ACC112 (cell line): Measurements from ENCODE around the gene TUBA3E.
A peak's percentile ranks its signal among the peaks of the same experiment; 100 is the strongest.
"Not testable (repeated sequence)": the region's sequence is repeated elsewhere in the genome, so short reads cannot be mapped to it uniquely, and the experiment has no call there.

Source experiments
- H2AFZ ChIP-seq: fragments of 200-600 bp; sonication (generic); one replicate; pipeline ENCODE4 v1.6.0; 2017; ENCODE audit warnings: antibody characterized with exemption, low read length; ENCODE audit not compliant: unreplicated experiment
- H3K27ac ChIP-seq: fragments of 200-600 bp; sonication (generic); 2 replicates; pipeline ENCODE4 v1.5.1; 2014; ENCODE audit warnings: low read depth, mild to moderate bottlenecking, antibody characterized with exemption, low read length, moderate library complexity
- H3K27me3 ChIP-seq: fragments of 200-600 bp; sonication (generic); 2 replicates; pipeline ENCODE4 v1.6.1; 2014; ENCODE audit warnings: mild to moderate bottlenecking, antibody characterized with exemption, low read length, moderate library complexity, mixed read lengths; ENCODE audit not compliant: insufficient read depth
- H3K36me3 ChIP-seq: fragments of 200-600 bp; sonication (generic); 2 replicates; pipeline ENCODE4 v1.6.1; 2016; ENCODE audit warnings: mild to moderate bottlenecking, antibody characterized with exemption, low read length, moderate library complexity, mixed read lengths; ENCODE audit not compliant: insufficient read depth
- H3K4me1 ChIP-seq: fragments of 200-600 bp; sonication (generic); one replicate; pipeline ENCODE4 v1.6.1; 2016; ENCODE audit warnings: low read length, mixed read lengths; ENCODE audit not compliant: insufficient read depth, unreplicated experiment, control insufficient read depth
- H3K4me3 ChIP-seq: fragments of 200-600 bp; sonication (generic); 2 replicates; pipeline ENCODE4 v1.5.1; 2014; ENCODE audit warnings: mild to moderate bottlenecking, low read depth, low read length
- H3K79me2 ChIP-seq: fragments of 200-600 bp; sonication (generic); one replicate; pipeline ENCODE4 v1.6.0; 2016; ENCODE audit warnings: low read length; ENCODE audit not compliant: control insufficient read depth, unreplicated experiment, insufficient read depth

The TUBA3E gene

GRCh38 chr2:130192451-130192850 lies 5.8 kb downstream of the TUBA3E start:
- not testable (repeated sequence) for H3K4me1 ChIP-seq, H3K27me3 ChIP-seq, H3K79me2 ChIP-seq, H2AFZ ChIP-seq, H3K4me3 ChIP-seq, H3K36me3 ChIP-seq, H3K27ac ChIP-seq

- not testable (repeated sequence) for H3K27me3 ChIP-seq, H2AFZ ChIP-seq, H3K4me3 ChIP-seq, H3K27ac ChIP-seq, H3K79me2 ChIP-seq, H3K4me1 ChIP-seq, H3K36me3 ChIP-seq
Observed at GRCh38 chr2:130191319-130191718, 6.9 kb downstream of the TUBA3E start.

GRCh38 chr2:130190237-130190636 lies 8.0 kb downstream of the TUBA3E start:
- Histone ChIP-seq H3K4me3 (no peak overlapping the region), H3K36me3 (no peaks in the 10 kb centered on the region), H3K79me2 (peaks cover 4% of the 10 kb centered on the region), H2AFZ (no peak overlapping the region), H3K4me1 (no peaks in the 10 kb centered on the region), H3K27me3 (no peaks in the 10 kb centered on the region), H3K27ac (no peak overlapping the region)

GRCh38 chr2:130188958-130189357 lies 9.3 kb downstream of the TUBA3E start:
- not testable (repeated sequence) for H3K4me3 ChIP-seq, H3K27ac ChIP-seq

GRCh38 chr2:130187859-130188792 lies 10.1 kb downstream of the TUBA3E start:
- H3K79me2 ChIP-seq, result peaks cover 20% of the 10 kb centered on the region
- not testable (repeated sequence) for H3K27me3 ChIP-seq, H2AFZ ChIP-seq, H3K27ac ChIP-seq, H3K36me3 ChIP-seq, H3K4me1 ChIP-seq, H3K4me3 ChIP-seq

More at GRCh38 chr2:130188958-130189357, 9.3 kb downstream of the TUBA3E start:
- peaks cover 12% of the 10 kb centered on the region for H3K79me2 ChIP-seq
- not testable (repeated sequence) for H2AFZ ChIP-seq, H3K36me3 ChIP-seq, H3K27me3 ChIP-seq, H3K4me1 ChIP-seq

GRCh38 chr2:130187268-130187667 lies 11.0 kb downstream of the TUBA3E start:
- H3K4me3 ChIP-seq, result no peak overlapping the region
- H3K79me2 ChIP-seq, result peaks cover 24% of the 10 kb centered on the region
- H3K4me1 ChIP-seq, result peaks cover 10% of the 10 kb centered on the region
- no peaks in the 10 kb centered on the region for H3K36me3 ChIP-seq
- no peaks in the 10 kb centered on the region for H3K27me3 ChIP-seq
- no peak overlapping the region for H3K27ac ChIP-seq
- H2AFZ ChIP-seq, result no peak overlapping the region

- Histone ChIP-seq H2AFZ (no peak overlapping the region), H3K4me3 (no peak overlapping the region), H3K36me3 (no peaks in the 10 kb centered on the region), H3K4me1 (peaks cover 10% of the 10 kb centered on the region), H3K27ac (no peak overlapping the region), H3K27me3 (no peaks in the 10 kb centered on the region), H3K79me2 (peaks cover 24% of the 10 kb centered on the region)
Observed at GRCh38 chr2:130186391-130186790, 11.8 kb downstream of the TUBA3E start.

GRCh38 chr2:130185896-130186295 lies 12.3 kb downstream of the TUBA3E start:
- Histone ChIP-seq H3K27me3 (no peaks in the 10 kb centered on the region), H3K27ac (no peak overlapping the region), H3K36me3 (no peaks in the 10 kb centered on the region), H3K4me3 (no peak overlapping the region), H3K79me2 (peaks cover 29% of the 10 kb centered on the region), H2AFZ (no peak overlapping the region), H3K4me1 (peaks cover 10% of the 10 kb centered on the region)

- no peak overlapping the region for H2AFZ ChIP-seq
- H3K36me3 ChIP-seq, result no peaks in the 10 kb centered on the region
- H3K4me3 ChIP-seq, result no peak overlapping the region
- peaks cover 34% of the 10 kb centered on the region for H3K79me2 ChIP-seq
- H3K4me1 ChIP-seq, result peaks cover 10% of the 10 kb centered on the region
- no peaks in the 10 kb centered on the region for H3K27me3 ChIP-seq
- no peak overlapping the region for H3K27ac ChIP-seq
Observed at GRCh38 chr2:130185436-130185835, 12.8 kb downstream of the TUBA3E start.

- Histone ChIP-seq H3K4me3 (peak overlapping the region; percentile 98), H3K27me3 (no peaks in the 10 kb centered on the region), H3K27ac (no peak overlapping the region), H3K4me1 (peaks cover 14% of the 10 kb centered on the region), H2AFZ (no peak overlapping the region), H3K79me2 (peaks cover 50% of the 10 kb centered on the region), H3K36me3 (no peaks in the 10 kb centered on the region)
Observed at GRCh38 chr2:130183512-130184373, 14.5 kb downstream of the TUBA3E start.
